H1 (cell line): ENCODE measurements around the gene TGM5. TPM values are rescaled to one million over a fixed set of nuclear protein-coding genes. Genes with fewer than 3 reads are reported as not detected.

Experiments used
- CHD1 ChIP-seq: IDR thresholded peaks from 2 replicates; pipeline ENCODE4 v1.6.1; 2012; ENCODE audit warnings: low read depth, low read length, improper control_type of control experiment
- CHD7 ChIP-seq: fragments of 300-600 bp; sonication (generic); IDR thresholded peaks from 2 replicates; pipeline ENCODE4 v1.7.1; 2012; ENCODE audit warnings: low read length, moderate library complexity, mild to moderate bottlenecking, inconsistent platforms; ENCODE audit not compliant: insufficient replicate concordance
- GABPA ChIP-seq: IDR thresholded peaks from 2 replicates; pipeline ENCODE4 v1.6.1; 2011; ENCODE audit warnings: mild to moderate bottlenecking, low read length, moderate library complexity, borderline replicate concordance; ENCODE audit not compliant: insufficient read depth
- HDAC2 ChIP-seq, 2 experiments: fragments of 300-600 bp in 1 of 2; sonication (generic) in 1 of 2; IDR thresholded peaks; 2 replicates each; pipeline ENCODE4 v1.6.1; 2011 to 2012; ENCODE audit warnings: low read depth in 2 of 2, low read length in 2 of 2, mild to moderate bottlenecking in 2 of 2, moderate library complexity in 2 of 2, borderline replicate concordance in 1 of 2, inconsistent platforms in 1 of 2
- JUN ChIP-seq: IDR thresholded peaks from 2 replicates; pipeline ENCODE4 v1.6.1; 2011; ENCODE audit warnings: low read depth, mild to moderate bottlenecking, improper control_type of control experiment, low read length
- NANOG ChIP-seq: IDR thresholded peaks from 2 replicates; pipeline ENCODE4 v1.6.1; 2011; ENCODE audit warnings: low read length, low read depth, mild to moderate bottlenecking, inconsistent platforms; ENCODE audit not compliant: insufficient read depth, poor library complexity, severe bottlenecking
- NRF1 ChIP-seq: IDR thresholded peaks from 2 replicates; pipeline ENCODE4 v1.6.1; 2011; ENCODE audit warnings: mild to moderate bottlenecking, low read depth, low read length, improper control_type of control experiment
- POLR2A ChIP-seq, 2 experiments: IDR thresholded peaks; 1 replicate in 1 of 2; 2 replicates in 1 of 2; pipeline ENCODE4 v1.6.1; 2011; ENCODE audit warnings: low read depth in 2 of 2, low read length in 2 of 2, mild to moderate bottlenecking in 2 of 2; ENCODE audit errors: control extremely low read depth in 1 of 2
- RAD21 ChIP-seq, 2 experiments: IDR thresholded peaks in 1 of 2; conservative IDR thresholded peaks in 1 of 2; 2 replicates each; pipeline ENCODE4 v1.6.1; 2011; ENCODE audit warnings: low read depth in 2 of 2, low read length in 2 of 2, improper control_type of control experiment in 1 of 2, inconsistent platforms in 1 of 2, mild to moderate bottlenecking in 1 of 2, moderate library complexity in 1 of 2
- RNF2 ChIP-seq: fragments of 200-900, 300-1000 bp; sonication (generic); IDR thresholded peaks from 2 replicates; pipeline ENCODE4 v1.7.1; 2016; ENCODE audit warnings: borderline replicate concordance, low read depth, mild to moderate bottlenecking, antibody characterized with exemption, low read length; ENCODE audit not compliant: poor library complexity, severe bottlenecking; ENCODE audit errors: missing control alignments
- SUZ12 ChIP-seq: fragments of 200-600 bp; sonication (generic); IDR thresholded peaks from 2 replicates; pipeline ENCODE4 v1.6.1; 2012; ENCODE audit warnings: mild to moderate bottlenecking, inconsistent platforms, low read length, moderate library complexity, mixed read lengths
- polyA plus RNA-seq, 7 experiments: library from polyadenylated mRNA; depleted of rRNA in 3 of 7; stranded (reverse) in 5 of 7; unstranded in 2 of 7; fragments of >200 nt in 5 of 7; fragments of 200-250 nt in 2 of 7; gene quantifications; 1 replicate in 5 of 7; 2 replicates in 1 of 7; 4 replicates in 1 of 7; pipeline versions ENCODE4 v1.2.1 to v1.2.3, GENCODE V29; 2011 to 2013; ENCODE audit warnings: missing spikeins in 2 of 7, mixed read lengths in 2 of 7
- total RNA-seq: library from RNA; stranded (reverse); fragmentation: NEBNext Ultra II Directional; extraction: Animal tissue kit (Norgen Biotek cat#: 25700); gene quantifications from 2 replicates; pipeline ENCODE4 v1.2.1, GENCODE V29; 2021

The TGM5 gene
- total and polyA plus RNA-seq, 2 of the 8 experiments (the other 6 are each of a cell fraction or from before 2014, with no cell fraction given) = not detected

- TF ChIP-seq CHD7 (no peak), RAD21 (IDR thresholded peaks at IDR 0.05 in 1 of 2, conservative IDR thresholded peaks at IDR 0.05 in 1 of 2; ENCODE audit: low read depth in 2 of 2, low read length in 2 of 2) (no peak), HDAC2 (IDR thresholded peaks at IDR 0.05; ENCODE audit: borderline replicate concordance in 1 of 2, low read depth in 2 of 2, low read length in 2 of 2) (no peak), CHD1 (no peak), JUN (no peak), NANOG (no peak), RNF2 (no peak), SUZ12 (no peak), GABPA (no peak), POLR2A (IDR thresholded peaks at IDR 0.05; ENCODE audit: control extremely low read depth in 1 of 2, low read depth in 2 of 2, low read length in 2 of 2) (no peak), NRF1 (no peak)
Observed at GRCh38 chr15:43212299-43212698, 54.4 kb downstream of the TGM5 start (continued).
